Fibroblast of peridontal ligament (primary cell): Measurements from ENCODE around the gene PTCH1.

Experiments used
- DNase-seq: peaks from one replicate; pipeline ENCODE4 v3.0.0-alpha.2; 2010; ENCODE audit errors: extremely low read depth

Gene PTCH1

GRCh38 chr9:95465115-95465514, 51.7 kb downstream of the PTCH1 start:
- no peak for DNase-seq

DNA sequence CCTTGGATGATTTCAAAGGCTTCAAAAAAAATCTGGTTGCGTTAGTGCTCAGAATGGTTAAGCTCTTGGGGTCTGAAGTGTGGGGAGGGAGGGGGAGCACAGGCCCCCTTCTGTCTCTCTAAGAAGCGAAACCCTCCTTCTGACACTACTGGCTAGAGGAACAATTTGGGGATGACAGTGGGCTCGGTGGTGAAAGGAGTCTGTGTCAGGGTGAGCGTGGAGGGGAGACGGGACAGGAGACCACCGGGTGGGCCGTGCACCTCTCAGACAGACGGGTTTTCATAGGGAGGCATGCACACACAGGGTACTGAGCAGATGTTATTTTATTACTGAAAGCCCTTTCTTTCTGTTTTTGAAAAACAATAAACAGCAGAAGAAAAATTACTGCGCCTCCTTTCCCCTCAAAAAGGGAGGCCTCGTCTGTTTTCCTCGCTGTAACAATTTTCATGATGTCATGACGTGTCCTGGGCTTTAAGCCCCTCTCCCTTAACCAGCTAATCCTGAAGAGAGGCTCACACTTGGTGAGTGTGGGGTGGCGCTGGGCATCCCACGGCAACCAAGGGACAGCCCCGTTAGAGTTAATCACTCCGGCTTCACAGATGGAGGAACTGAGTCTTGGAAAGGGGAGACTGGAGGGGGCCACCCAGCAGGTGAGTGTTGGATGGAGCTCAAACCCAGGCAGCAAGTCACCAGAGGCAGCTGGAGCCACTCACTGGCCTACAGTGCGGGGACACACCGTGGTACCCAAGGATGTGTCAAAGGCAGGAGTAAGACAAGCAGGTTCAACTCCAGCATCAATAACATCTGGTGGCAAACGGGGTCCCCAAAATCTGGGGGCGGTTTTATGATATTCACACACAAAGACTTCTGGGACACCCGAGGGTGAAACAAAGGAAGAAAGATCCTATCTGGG, 53.4 kb downstream of the PTCH1 start:
- no peak for DNase-seq

DNA sequence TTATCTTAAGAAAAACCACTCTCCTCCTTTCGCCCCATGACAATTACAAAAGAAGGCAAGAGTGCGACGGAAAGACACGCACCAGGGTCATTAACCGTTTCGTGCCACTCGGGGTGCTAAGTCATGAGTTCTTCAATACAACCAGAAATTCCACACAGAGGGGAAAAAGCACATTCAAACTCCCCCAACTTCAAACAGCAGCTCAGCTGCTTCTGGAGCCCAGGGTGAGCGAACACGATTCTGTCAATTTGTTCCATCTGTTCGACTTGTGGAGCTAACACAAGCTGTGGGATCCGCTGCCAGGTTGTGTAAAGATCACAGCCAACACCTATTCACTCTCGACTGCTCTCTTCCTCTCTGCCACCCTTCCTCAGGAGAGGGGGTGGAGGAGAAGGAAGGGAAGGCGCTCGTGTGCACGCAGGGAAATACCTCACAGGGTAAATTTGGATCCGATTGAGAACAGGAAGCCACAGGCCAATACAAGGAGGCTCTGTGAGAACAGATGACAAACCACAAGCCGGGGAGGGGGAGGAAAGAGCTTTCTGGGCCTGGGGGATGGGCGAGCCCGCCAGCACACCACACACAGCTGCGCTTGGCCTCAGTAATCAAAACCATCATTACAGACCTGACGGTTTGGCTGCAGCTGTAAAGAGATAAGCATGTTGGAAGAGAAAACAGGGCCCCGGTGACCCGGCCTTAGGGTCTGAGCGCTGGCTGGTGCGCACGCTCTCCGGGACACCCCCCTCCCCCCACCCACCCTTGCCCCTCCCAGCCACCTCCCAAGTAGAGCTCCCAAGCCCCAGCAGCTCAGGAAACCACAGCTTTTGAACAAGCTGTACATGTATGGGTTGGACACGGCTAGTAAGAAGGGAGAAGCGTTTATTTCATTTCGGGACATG, 54.3 kb downstream of the PTCH1 start:
- peak; percentile 82 for DNase-seq

DNA sequence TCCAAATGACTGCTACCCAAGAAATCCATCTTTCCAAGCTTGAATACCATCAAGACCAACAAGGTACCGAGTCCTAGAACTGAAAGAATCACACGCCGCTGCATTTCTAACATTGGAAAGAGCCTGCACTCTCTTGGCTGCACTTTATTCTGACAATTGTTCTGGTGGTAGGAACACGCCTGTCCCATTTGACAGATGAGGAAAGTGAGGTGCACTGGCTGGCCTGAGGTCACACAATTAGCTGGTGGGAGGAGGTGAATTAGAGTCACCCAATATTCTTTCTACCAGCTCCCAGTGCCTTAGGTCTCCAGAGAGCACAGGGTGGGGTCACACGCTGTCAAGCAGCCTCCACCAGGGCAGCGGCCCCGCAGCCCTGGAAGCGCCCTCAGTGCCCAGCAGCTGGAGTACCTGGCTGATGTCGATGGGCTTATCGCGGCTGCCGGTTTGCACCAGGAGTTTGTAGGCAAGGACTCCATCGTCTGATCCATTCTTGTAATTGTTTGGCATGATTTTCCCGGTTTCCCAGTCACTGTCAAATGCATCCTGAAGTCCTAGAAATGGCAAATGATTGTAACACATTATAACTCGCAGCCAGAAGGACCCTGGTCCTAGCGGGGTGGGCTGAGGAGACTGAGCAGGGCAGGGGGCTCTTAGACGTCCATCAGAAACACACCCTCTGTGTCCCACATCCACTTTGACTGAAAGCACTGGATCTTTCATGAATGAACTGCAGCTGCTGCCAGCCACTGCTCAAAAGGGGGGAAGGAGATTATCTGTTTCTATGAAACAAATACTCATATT, 55.1 kb downstream of the PTCH1 start:
- no peak for DNase-seq

DNA sequence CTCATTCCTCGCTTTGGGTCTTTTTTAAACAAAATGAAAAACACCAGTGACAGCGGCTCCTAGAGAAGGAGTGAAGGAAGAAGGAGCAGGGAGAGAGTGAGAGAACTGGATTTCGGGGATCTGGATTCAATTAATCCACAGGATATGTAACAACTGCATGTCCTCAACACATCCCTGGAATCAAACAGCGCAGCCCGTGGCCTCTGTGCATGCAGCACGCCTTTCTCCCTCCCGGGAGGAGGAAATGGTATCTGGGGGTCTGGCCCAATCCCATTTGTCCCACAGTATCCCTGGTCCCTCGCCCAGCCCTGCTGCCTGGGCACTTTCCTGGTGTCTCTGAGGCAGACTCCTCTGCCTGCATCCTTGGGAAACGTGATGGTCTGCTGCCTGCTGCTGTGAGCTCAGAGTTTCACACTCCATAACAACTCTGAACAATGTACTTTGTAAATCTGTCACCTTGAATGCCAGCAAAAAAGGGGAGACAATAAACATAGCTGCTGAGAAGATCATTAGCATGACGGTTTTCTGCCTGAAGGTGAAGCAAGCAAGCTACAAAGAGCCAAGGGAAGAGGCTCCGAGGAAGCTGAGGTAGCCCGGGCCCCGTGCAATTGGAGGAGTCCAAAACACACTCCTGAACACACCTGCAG, 56.1 kb downstream of the PTCH1 start:
- DNase-seq, result peak; percentile 42

DNA sequence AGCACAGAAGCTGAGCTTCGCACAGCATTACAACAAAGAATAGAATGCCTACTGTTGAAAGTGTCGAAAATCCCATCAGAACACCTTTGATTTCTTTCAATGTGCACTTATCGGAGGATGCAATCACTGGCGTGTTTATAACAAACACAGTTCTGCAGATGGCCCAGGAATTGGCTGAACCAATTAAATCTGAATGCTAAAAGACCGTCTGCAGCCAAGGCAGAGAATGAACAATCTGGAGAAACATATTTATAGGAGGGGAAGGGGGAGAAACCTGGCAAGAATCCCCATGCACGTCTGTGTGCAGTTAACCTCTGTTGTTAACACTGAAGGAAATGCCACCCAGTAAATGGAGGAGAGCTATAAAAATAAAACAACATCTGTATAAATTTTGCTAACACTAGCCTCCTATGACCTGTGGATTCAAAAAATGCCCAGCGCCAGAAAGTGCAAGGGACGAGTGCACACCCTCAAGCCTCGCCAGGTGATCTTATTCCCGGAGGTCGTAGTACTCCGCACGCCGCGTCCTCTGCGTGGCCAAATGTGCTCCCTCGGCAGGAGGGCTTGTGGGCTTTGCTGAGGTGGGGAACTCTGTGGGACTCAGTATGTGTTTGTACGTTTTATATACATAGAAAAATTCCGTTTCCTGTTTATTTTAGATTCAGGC, 56.8 kb downstream of the PTCH1 start:
- no peak for DNase-seq

DNA sequence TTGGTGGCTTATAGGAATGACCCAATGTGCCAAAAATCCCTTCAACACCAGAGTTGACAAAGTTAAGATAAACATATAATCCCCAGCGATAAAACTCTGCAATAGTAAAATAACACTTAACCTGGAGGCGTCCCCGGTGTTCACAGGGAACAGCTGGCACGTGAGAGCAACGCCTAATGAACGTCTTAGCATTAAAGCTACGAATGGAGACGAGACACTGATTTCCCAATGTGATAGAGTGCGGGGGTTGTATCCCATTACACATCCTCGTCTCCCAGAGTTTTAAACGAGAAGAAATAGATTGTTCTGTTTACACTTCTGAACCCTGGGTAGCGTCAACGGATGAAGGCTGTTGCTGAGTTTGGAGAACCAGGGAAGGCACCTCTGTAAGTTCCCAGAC, 57.6 kb downstream of the PTCH1 start:
- DNase-seq, result no peak

GRCh38 chr9:95458666-95459065, 58.1 kb downstream of the PTCH1 start:
- no peak for DNase-seq

DNA sequence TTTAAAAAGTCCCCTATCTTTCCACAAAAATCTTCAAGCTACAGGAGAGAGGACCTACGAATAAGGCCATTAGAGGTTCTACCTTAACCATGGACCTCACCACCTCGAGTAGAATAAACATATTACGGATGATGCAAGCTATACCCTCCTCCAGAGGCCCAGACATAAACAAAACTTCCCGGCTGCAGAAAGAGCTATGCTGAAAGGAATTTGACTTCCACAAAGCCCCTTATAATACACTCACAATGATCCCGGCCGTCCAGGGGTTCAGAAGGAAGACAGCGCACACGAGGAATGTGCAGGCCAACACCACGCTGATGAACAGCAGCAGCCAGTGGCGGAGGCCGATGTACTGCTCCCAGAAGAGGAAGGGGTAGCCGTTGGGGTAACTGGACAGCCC, 59.0 kb downstream of the PTCH1 start:
- DNase-seq, result peak; percentile 47

DNA sequence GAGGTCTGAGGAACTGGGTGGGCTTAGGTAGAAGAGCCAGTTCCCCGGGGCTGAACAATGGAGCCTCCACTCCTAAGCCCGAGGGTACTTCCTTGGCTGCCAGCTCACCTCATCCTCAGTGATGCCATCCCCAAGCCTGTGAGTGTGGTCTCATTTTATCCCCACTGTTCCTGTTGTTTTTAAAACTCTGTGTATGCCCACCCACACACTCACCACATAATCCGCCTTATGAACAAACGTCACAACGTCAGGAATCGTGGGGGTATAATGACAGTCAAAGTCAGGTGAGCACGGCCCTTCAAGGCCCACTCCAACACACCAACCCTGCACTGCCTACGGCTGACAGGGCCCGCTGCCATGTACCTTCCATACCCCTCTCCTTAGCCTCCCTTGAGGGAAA, 61.1 kb downstream of the PTCH1 start:
- no peak for DNase-seq

- no peak for DNase-seq
Observed at GRCh38 chr9:95452176-95452575, 64.6 kb downstream of the PTCH1 start.

GRCh38 chr9:95451065-95451426, 65.7 kb downstream of the PTCH1 start:
- no peak for DNase-seq

DNA sequence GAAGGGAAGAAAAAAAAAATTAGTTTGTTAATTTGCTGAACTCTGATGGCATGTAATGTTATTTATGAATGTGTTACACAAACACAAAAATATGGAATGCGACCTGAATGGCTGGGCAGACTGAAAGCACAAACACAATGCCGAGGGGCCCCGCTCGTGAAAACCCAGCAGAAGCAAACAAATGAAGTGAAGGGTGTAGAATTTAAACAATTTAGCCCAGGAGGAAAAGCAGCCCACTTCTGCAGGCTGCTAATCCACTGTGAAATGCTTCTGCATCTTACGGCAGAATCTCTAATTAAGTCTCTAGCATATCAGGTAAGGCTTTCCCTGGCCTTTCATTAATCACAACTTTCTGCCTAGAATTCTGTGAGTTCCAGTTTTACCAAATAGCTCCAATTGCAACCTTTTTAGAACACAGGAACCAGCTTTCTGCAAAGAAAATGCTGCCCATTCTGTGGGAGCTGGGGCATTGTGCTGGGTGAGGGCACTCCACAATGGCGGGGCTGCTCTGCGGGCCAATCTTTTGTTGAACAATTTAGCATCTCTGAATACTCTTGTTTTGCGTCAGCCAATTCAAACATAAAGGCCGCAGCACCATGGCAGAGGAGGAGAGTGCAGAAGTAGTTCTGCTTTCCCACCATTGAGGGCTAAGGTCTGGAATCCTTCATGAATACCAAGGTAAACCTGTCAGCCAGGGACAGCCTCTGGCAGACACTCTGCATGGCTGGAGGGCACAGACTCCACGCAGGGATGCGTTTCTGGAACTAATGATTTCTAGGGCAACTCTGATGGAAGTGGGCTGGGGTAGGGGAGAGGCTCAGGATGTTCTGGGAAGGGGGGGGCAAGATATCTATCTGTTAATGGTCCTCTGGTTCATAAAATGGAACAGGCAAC, 66.4 kb downstream of the PTCH1 start:
- no peak for DNase-seq

- DNase-seq, result no peak
Observed at GRCh38 chr9:95449016-95449415, 67.8 kb downstream of the PTCH1 start.

GRCh38 chr9:95447660-95448420, 68.9 kb downstream of the PTCH1 start:
- no peak for DNase-seq

DNA sequence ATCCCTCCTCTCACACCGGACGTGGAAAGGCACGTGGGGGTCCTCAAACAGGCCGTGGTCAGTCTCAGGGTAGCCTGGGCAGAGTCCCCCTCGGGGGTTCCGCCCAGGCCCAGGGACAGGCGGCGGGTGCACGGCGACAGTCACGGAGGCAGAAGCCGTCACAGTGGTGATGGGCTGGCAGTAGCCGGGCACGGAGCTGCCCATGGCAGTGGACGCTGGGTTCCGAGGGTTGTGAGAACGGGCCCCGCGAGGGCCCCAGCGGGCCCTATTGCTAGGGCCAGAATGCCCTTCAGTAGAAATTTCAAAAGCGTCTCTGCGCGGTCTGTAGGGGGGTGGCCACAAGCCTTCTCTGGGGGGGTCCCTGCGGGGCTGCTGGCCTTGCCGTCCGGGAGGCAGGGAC, 69.8 kb downstream of the PTCH1 start:
- no peak for DNase-seq

DNA sequence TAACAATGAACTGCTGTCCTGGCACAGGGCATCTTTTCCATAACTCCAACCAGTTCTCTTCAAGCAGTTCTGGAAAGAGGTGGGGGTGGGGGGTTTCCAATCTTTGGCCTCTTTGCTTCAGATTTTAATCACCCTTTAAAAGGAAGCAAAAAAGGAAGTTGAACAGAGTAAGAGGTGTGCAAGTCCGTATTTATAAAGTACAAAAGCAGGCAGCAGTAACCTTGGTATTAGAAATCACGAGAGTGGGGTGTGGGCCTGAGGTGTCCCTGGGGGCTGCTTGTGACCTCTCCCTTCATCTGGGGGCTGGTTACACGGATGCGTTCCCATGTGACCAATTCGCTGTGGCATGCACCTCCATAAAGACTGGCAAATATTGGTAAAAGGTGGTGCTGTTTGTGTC, 70.5 kb downstream of the PTCH1 start:
- DNase-seq, result no peak

- DNase-seq, result no peak
Observed at GRCh38 chr9:95444160-95444559, 72.6 kb downstream of the PTCH1 start.

DNA sequence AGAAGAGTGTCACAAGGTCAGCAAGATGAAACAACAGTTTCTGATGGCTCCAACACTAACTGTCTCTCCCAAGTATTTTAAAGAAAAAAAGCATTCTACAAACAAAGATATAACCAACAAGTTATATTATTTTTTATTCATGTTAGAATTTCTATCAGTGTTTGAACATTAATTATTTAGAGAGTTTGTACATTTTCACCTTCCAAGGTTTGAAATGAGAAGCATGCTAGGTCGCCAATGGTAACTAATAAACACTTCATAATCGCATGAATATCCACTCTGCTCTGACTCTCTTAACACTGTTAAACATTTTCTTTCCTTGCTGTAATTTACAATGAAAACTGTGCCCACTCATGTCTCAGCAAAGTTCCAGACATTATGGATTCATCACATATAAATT, 73.5 kb downstream of the PTCH1 start:
- DNase-seq, result no peak
